Heart left ventricle (tissue), 13 donors: ENCODE results near the gene HAND2.

Experiments
- POLR2A ChIP-seq, 2 donors: fragments of 450-650 bp; IDR thresholded peaks; one replicate each; pipeline ENCODE4 v1.6.1; 2017; ENCODE audit warnings: antibody characterized with exemption in 2 of 2, mild to moderate bottlenecking in 2 of 2, moderate library complexity in 2 of 2
- TF ChIP-seq, protein P1 (sequence below), 12 donors: fragments of 200-600 bp; sonication (generic) in 4 of 12; IDR thresholded peaks; one replicate each; pipeline versions ENCODE4 v1.5.0 to v1.8.0; 2018 to 2022; ENCODE audit warnings: antibody characterized with exemption in 12 of 12, mild to moderate bottlenecking in 5 of 12
- donor health status: ischemic (EF 13 %, LVEDD 7.1; RV severe dilation, severe dysfunction).
- donor health status: DM: no; HTN: yes; CAD: no.
- donor health status: DM: no; HTN: no; CAD: no.
- donor health status: ischemic (EF 25% LVEDD 6.9; RV normal size, moderate dysfunction).
- donor health status: ischemic (EF 25% LVEDD 5.7; RV mildly dilated, moderate dysfunction).
- donor health status: ischemic (EF 35%, LVEDD 5.7; RV mildly dilated, moderate dysfunction).
- donor health status: nonischemic (EF 11% LVEDD 7.7; RV severe dilation, severe dysfunction).
- donor health status: DM: yes; HTN: yes; CAD: no.
- donor health status: PGD.
- donor health status: ischemic (EF 29% LVEDD 5.4; RV normal size, mild dysfunction).
- donor health status: nonischemic (EF 23%, LVEDD 6.1; RV moderate dilation, normal function).

DNA sequence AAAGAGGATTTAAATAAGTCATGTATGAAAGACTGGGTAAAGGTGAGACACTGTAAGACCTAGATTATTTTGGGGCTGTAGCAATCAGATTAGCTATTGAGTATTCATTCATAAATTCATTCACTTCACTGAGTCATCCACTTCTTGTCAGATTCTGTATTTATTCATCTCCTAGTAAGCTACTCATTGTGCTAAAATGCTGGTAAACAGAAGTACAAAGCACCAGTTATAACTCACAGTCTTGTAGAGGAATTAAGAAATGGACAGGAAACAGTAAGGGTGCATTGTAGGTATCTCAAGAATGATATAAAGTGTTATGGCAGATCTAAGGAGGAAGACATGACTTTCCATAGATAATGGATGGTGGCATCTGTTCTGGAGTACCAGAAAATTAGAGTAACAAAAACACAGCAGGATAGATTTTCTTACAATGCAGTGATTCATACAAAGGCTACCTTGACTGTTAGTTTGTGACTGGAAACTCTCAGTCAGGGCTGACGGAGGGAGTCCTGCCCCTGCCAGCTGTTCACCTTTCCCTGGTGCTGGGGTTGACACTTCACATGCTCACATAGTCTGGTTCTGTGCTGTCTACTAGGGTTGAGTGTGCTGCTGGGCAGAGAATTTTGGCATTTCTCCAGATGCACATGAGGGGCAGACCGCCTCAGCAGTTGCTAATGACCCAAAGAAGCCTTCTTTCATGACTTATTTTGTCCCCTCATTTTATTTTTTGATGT is 26.5 kb upstream of the HAND2 start:
- TF ChIP-seq, protein P1, sequence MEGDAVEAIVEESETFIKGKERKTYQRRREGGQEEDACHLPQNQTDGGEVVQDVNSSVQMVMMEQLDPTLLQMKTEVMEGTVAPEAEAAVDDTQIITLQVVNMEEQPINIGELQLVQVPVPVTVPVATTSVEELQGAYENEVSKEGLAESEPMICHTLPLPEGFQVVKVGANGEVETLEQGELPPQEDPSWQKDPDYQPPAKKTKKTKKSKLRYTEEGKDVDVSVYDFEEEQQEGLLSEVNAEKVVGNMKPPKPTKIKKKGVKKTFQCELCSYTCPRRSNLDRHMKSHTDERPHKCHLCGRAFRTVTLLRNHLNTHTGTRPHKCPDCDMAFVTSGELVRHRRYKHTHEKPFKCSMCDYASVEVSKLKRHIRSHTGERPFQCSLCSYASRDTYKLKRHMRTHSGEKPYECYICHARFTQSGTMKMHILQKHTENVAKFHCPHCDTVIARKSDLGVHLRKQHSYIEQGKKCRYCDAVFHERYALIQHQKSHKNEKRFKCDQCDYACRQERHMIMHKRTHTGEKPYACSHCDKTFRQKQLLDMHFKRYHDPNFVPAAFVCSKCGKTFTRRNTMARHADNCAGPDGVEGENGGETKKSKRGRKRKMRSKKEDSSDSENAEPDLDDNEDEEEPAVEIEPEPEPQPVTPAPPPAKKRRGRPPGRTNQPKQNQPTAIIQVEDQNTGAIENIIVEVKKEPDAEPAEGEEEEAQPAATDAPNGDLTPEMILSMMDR (IDR thresholded peaks at IDR 0.05): no peak
- no peak for TF ChIP-seq POLR2A (IDR thresholded peaks at IDR 0.05)
